Right lobe of liver (tissue), 6 donors: ENCODE data around the gene CLNK. TPM values are rescaled to one million over a fixed set of nuclear protein-coding genes. Genes with fewer than 3 reads are reported as not detected.

Experiments used
- ATAC-seq, 4 donors: fragments of 200-7000 bp; cut with Tn5 transposase; one replicate each; pipeline ENCODE4 v1.9.1; 2020; ENCODE audit warnings: mild to moderate bottlenecking in 4 of 4, moderate library complexity in 4 of 4
- DNase-seq, 3 donors: peaks; one replicate each; pipeline ENCODE4 v3.0.0-alpha.2; 2020
- H3K27ac ChIP-seq, 3 donors: fragments of 200-600 bp; one replicate each; pipeline ENCODE4 v1.8.0; 2022
- H3K27me3 ChIP-seq, 2 donors: fragments of 200-600 bp; one replicate each; pipeline ENCODE4 v1.8.0; 2022
- H3K36me3 ChIP-seq, 4 donors: fragments of 200-600 bp; sonication (generic) in 1 of 4; one replicate each; pipeline versions ENCODE4 v1.5.1 to v1.8.0; 2017 to 2022; ENCODE audit warnings: control low read depth in 1 of 4
- H3K4me1 ChIP-seq, 4 donors: fragments of 200-600 bp; sonication (generic) in 1 of 4; one replicate each; pipeline versions ENCODE4 v1.5.1 to v1.8.0; 2017 to 2022; ENCODE audit warnings: control low read depth in 1 of 4
- H3K4me3 ChIP-seq, 3 donors: fragments of 200-600 bp; one replicate each; pipeline ENCODE4 v1.8.0; 2022
- H3K9me3 ChIP-seq, 4 donors: fragments of 200-600 bp; sonication (generic) in 1 of 4; one replicate each; pipeline versions ENCODE4 v1.5.1 to v1.8.0; 2017 to 2022; ENCODE audit warnings: control low read depth in 1 of 4
- CTCF ChIP-seq, 4 donors: fragments of 200-600 bp in 3 of 4; fragments of 450-650 bp in 1 of 4; IDR thresholded peaks; one replicate each; pipeline versions ENCODE4 v1.5.1 to v1.8.0; 2016 to 2022; ENCODE audit warnings: antibody characterized with exemption in 4 of 4, mild to moderate bottlenecking in 2 of 4
- POLR2A ChIP-seq: fragments of 450-650 bp; IDR thresholded peaks from one replicate; pipeline ENCODE4 v1.6.1; 2017; ENCODE audit warnings: antibody characterized with exemption, mild to moderate bottlenecking
- WGBS: methylation state at CpG from one replicate; pipeline ENCODE4 v1.1.6; 2018; ENCODE audit warnings: low coverage, low lambda C conversion rate; ENCODE audit not compliant: insufficient coverage; ENCODE audit errors: missing lambda C conversion rate; 5-methylcytosine and 5-hydroxymethylcytosine counted together
- intact Hi-C, 2 donors: fragments of 100-400 bp; cut with DNase I; formaldehyde crosslinking; loops; one replicate each; pipeline versions ENCODE4 v1.11.2 to v1.14.1; 2022
- total RNA-seq, 6 experiments: library from RNA; depleted of rRNA in 2 of 6; stranded (reverse); fragments of >200 nt in 2 of 6; fragmentation: NEBNext Ultra II Directional in 3 of 6; extraction: Animal tissue kit (Norgen Biotek cat#: 25700) in 3 of 6; gene quantifications; one replicate each; pipeline versions ENCODE4 v1.1.0 to v1.2.4, GENCODE V29; 2016 to 2023
- donor health status: DM: no; HTN: yes; CAD: no.
- donor health status: DM: no; HTN: no; CAD: no.
- donor health status: DM: no; HTN: no; CAD: no.
- donor health status: DM: no; HTN: yes; CAD: no.
- donor health status: DM: no; HTN: yes; CAD: no.

Gene CLNK
- total RNA-seq, 6 experiments from 2014 or later: not detected

DNA sequence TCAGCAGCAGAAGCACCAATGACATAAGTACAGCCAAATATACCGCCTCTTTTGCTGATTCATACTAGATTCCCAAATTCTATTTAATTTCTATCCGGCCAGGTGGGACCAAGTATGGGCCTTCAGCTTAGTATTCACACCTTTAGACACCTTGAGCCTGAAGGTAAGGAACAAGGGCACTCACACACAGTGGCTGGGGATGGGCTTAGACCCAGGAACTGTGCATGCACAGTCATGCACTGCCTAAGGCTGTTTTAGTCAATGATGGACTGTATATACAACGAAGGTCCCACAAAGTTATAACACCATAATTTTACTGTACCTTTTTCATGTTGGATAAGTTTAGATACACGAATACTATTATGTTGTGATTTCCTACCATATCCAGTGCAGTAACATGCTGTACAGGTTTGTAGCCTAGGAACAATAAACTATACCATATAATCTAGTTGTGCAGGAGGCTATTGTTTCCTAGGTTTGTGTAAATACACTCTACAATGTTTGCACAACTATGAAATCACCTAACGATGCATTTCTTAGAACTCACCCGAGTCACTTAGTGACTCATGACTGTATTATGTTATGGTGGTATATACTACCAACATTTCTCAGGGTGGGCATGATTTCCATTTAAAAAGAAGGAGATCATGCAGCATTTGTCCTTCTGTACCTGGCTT, 9.7 kb upstream of the CLNK start:
- no peak overlapping the region for H3K27ac ChIP-seq
- H3K4me3 ChIP-seq: no peak overlapping the region
- no peaks in the 10 kb centered on the region for H3K4me1 ChIP-seq
- 57% methylated on average over 5 of the region's 6 CpGs for WGBS
- H3K27me3 ChIP-seq: no peaks in the 10 kb centered on the region
- intact Hi-C loops: no loop called here
- H3K36me3 ChIP-seq: no peaks in the 10 kb centered on the region
- H3K9me3 ChIP-seq: no peaks in the 10 kb centered on the region
- DNase-seq (no peak), ATAC-seq (no peak)
- no peak for TF ChIP-seq CTCF (IDR thresholded peaks at IDR 0.05)
- no peak for TF ChIP-seq POLR2A

DNA sequence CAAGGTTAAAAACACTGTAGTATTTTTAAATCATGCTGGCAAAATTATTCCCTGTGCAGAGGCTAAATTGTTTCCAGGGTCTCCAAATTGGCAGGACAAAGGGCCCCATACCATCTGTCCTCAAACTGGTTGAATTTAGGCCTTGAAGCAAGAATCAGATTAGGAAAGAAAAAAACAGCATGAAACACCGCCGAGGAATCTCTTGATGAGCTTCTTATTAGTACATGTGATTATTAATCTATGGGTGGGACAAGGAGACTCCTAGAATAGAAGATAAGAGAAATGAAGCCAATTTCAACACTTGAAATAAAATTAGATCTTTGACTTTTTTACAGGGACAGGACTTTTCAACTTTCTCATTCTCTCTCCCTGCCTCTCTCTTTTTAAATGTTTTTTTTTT, 7.1 kb upstream of the CLNK start:
- no peak overlapping the region for H3K27ac ChIP-seq
- DNase-seq (no peak), ATAC-seq (no peak)
- no peak for TF ChIP-seq POLR2A
- TF ChIP-seq CTCF (IDR thresholded peaks at IDR 0.05): no peak
- H3K36me3 ChIP-seq: no peaks in the 10 kb centered on the region
- H3K27me3 ChIP-seq: no peaks in the 10 kb centered on the region
- 55% methylated on average over 2 of the region's 2 CpGs for WGBS
- no peak overlapping the region for H3K4me3 ChIP-seq
- intact Hi-C loops: no loop called here
- no peaks in the 10 kb centered on the region for H3K9me3 ChIP-seq
- no peaks in the 10 kb centered on the region for H3K4me1 ChIP-seq

GRCh38 chr4:10690185-10690907, 5.8 kb upstream of the CLNK start:
- Histone ChIP-seq H3K27me3 (no peaks in the 10 kb centered on the region), H3K36me3 (no peaks in the 10 kb centered on the region), H3K9me3 (no peaks in the 10 kb centered on the region), H3K4me3 (no peak overlapping the region), H3K27ac (no peak overlapping the region), H3K4me1 (no peaks in the 10 kb centered on the region)
- DNase-seq (no peak), ATAC-seq (no peak)
- TF ChIP-seq POLR2A (no peak), CTCF (IDR thresholded peaks at IDR 0.05) (no peak)
- intact Hi-C loops: no loop called here
- WGBS: 42% methylated on average over 8 of the region's 8 CpGs

DNA sequence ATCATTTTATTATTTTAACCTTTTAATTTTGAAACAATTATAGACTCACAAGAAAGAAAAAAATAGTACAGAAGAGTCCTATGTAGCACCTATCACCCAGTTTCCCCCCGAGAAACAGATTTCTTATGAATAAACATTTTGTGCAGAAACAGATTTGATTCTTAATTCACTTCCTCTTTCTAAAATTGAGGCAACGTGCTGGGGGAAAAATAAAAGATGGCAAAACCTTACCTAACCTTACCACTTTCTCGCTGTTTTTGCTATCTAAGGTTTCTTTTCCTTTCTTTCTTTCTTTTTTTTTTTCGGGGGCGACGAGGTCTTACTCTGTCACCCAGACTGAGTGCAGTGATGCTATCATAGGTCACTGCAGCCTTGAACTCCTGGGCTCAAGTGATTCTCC, 4.3 kb upstream of the CLNK start:
- H3K4me3 ChIP-seq: no peak overlapping the region
- no peaks in the 10 kb centered on the region for H3K9me3 ChIP-seq
- intact Hi-C loops: no loop called here
- WGBS: 42% methylated on average over 6 of the region's 6 CpGs
- no peak for DNase-seq
- H3K27me3 ChIP-seq: no peaks in the 10 kb centered on the region
- no peak overlapping the region for H3K27ac ChIP-seq
- H3K36me3 ChIP-seq: no peaks in the 10 kb centered on the region
- ATAC-seq: no peak
- H3K4me1 ChIP-seq: no peaks in the 10 kb centered on the region
- no peak for TF ChIP-seq CTCF (IDR thresholded peaks at IDR 0.05)
- no peak for TF ChIP-seq POLR2A
